Osteocyte (in vitro differentiated cells): ENCODE measurements around the gene SLC5A6. TPM values are rescaled to one million over a fixed set of nuclear protein-coding genes. Genes with fewer than 3 reads are reported as not detected.

Experiments
- DNase-seq: peaks from one replicate; pipeline ENCODE4 v3.0.0; 2021; ENCODE audit warnings: mixed read lengths; ENCODE audit not compliant: unreplicated experiment; ENCODE audit errors: extremely low spot score
- H3K27ac Mint-ChIP-seq: one replicate; pipeline ENCODE4 v1.8.0; 2021; ENCODE audit warnings: mild to moderate bottlenecking, mixed read lengths; ENCODE audit not compliant: unreplicated experiment
- H3K27me3 Mint-ChIP-seq: one replicate; pipeline ENCODE4 v1.8.0; 2021; ENCODE audit warnings: mixed read lengths; ENCODE audit not compliant: unreplicated experiment
- H3K36me3 Mint-ChIP-seq: one replicate; pipeline ENCODE4 v1.8.0; 2021; ENCODE audit warnings: mixed read lengths; ENCODE audit not compliant: unreplicated experiment
- H3K4me1 Mint-ChIP-seq: one replicate; pipeline ENCODE4 v1.8.0; 2021; ENCODE audit warnings: mixed read lengths; ENCODE audit not compliant: unreplicated experiment
- H3K4me3 Mint-ChIP-seq: one replicate; pipeline ENCODE4 v1.8.0; 2021; ENCODE audit warnings: mild to moderate bottlenecking, moderate library complexity, mixed read lengths; ENCODE audit not compliant: unreplicated experiment
- H3K9me3 Mint-ChIP-seq: one replicate; pipeline ENCODE4 v1.8.0; 2021; ENCODE audit warnings: mixed read lengths; ENCODE audit not compliant: unreplicated experiment
- CTCF ChIP-seq: fragments of 200-600 bp; sonication (generic); IDR thresholded peaks from 2 replicates; pipeline ENCODE4 v1.5.0; 2021; ENCODE audit warnings: antibody characterized with exemption, mild to moderate bottlenecking, moderate library complexity
- total RNA-seq: library from RNA; stranded (reverse); gene quantifications from 2 replicates; pipeline ENCODE4 v1.2.1, GENCODE V29; 2021

SLC5A6 gene
- total RNA-seq, 1 donor from 2014 or later, result 33.3 TPM

- H3K27me3 Mint-ChIP-seq, result no peaks in the 10 kb centered on the region
Measured at GRCh38 chr2:27212626-27213471, 781 bp upstream of the SLC5A6 start.

GRCh38 chr2:27211241-27211942, 676 bp downstream of the SLC5A6 start:
- Mint-ChIP-seq H3K27me3 (no peaks in the 10 kb centered on the region), H3K27ac (peak overlapping the region; percentile 87), H3K36me3 (peaks cover 11% of the 10 kb centered on the region), H3K9me3 (no peaks in the 10 kb centered on the region), H3K4me1 (peaks cover 19% of the 10 kb centered on the region), H3K4me3 (peak overlapping the region; percentile 95)
- DNase-seq, result no peak
- TF ChIP-seq CTCF, result no peak

More at GRCh38 chr2:27212626-27213471, 781 bp upstream of the SLC5A6 start:
- no peaks in the 10 kb centered on the region for H3K9me3 Mint-ChIP-seq
- peak overlapping the region; percentile 95 for H3K4me3 Mint-ChIP-seq
- H3K27ac Mint-ChIP-seq, result peak overlapping the region; percentile 99
- no peak for TF ChIP-seq CTCF
- peaks cover 2% of the 10 kb centered on the region for H3K36me3 Mint-ChIP-seq
- DNase-seq, result no peak
- H3K4me1 Mint-ChIP-seq, result peaks cover 28% of the 10 kb centered on the region

- H3K4me1 Mint-ChIP-seq, result peaks cover 18% of the 10 kb centered on the region
- H3K9me3 Mint-ChIP-seq, result no peaks in the 10 kb centered on the region
- no peaks in the 10 kb centered on the region for H3K27me3 Mint-ChIP-seq
- no peak for DNase-seq
- H3K36me3 Mint-ChIP-seq, result peaks cover 23% of the 10 kb centered on the region
- no peak for TF ChIP-seq CTCF
- H3K4me3 Mint-ChIP-seq, result peak overlapping the region; percentile 39
- H3K27ac Mint-ChIP-seq, result no peak overlapping the region
Measured at GRCh38 chr2:27209621-27210401, 2.3 kb downstream of the SLC5A6 start.

GRCh38 chr2:27208486-27209050, 3.5 kb downstream of the SLC5A6 start:
- Mint-ChIP-seq H3K27me3 (no peaks in the 10 kb centered on the region), H3K36me3 (peaks cover 28% of the 10 kb centered on the region), H3K27ac (no peak overlapping the region), H3K4me1 (peaks cover 17% of the 10 kb centered on the region), H3K9me3 (no peaks in the 10 kb centered on the region), H3K4me3 (no peak overlapping the region)
- no peak for TF ChIP-seq CTCF
- no peak for DNase-seq
